ENCODE data around the gene LLGL1.

DNA sequence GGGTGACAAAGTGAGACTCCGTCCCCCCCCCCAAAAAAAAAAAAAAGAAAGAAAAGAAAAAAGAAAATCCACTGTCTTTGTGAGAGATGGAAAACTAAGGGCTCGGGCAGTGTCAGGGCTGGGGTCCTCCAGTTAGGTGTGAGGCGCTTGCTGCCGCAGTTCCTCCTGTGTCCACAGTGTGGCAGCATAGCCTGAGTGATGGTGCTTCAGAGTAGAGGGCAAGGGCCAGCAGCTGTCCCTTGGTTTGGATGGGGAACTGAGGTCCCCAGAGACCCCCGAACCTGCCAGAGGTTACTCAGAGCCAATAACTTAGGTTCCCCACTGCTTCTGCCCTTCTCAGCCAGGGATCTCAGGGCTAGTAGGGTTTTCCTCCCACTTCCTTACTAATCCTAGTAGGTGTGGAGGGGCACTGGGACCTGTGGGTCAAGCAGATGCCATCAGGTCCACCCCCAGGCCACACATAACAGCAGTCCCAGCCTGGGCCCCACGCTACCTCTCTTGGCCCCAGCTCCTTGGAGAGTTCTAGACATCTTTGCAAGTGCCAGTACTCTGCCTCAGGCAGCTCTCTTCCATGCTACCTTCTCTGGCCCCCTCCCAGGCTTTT lies 7.9 kb upstream of the LLGL1 start:
- TF ChIP-seq, protein P1, sequence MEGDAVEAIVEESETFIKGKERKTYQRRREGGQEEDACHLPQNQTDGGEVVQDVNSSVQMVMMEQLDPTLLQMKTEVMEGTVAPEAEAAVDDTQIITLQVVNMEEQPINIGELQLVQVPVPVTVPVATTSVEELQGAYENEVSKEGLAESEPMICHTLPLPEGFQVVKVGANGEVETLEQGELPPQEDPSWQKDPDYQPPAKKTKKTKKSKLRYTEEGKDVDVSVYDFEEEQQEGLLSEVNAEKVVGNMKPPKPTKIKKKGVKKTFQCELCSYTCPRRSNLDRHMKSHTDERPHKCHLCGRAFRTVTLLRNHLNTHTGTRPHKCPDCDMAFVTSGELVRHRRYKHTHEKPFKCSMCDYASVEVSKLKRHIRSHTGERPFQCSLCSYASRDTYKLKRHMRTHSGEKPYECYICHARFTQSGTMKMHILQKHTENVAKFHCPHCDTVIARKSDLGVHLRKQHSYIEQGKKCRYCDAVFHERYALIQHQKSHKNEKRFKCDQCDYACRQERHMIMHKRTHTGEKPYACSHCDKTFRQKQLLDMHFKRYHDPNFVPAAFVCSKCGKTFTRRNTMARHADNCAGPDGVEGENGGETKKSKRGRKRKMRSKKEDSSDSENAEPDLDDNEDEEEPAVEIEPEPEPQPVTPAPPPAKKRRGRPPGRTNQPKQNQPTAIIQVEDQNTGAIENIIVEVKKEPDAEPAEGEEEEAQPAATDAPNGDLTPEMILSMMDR (IDR thresholded peaks at IDR 0.05): peak; percentile 89
- TF ChIP-seq EZH2 (IDR thresholded peaks at IDR 0.05; ENCODE audit: borderline replicate concordance, insufficient read depth, low read depth, low read length, poor library complexity, severe bottlenecking): no peak

Data from B cell (primary cell).